ENCODE measurements around the gene RBMS1. TPM values are rescaled to one million over a fixed set of nuclear protein-coding genes. Genes with fewer than 3 reads are reported as not detected.
"Not testable (repeated sequence)": the region's sequence is repeated elsewhere in the genome, so short reads cannot be mapped to it uniquely, and the experiment has no call there.

RBMS1 gene
- total RNA-seq, 1 donor from 2014 or later = 76.3 TPM

- DNase-seq (ENCODE audit: low read depth, low spot score) = no peak
These were observed 60.0 kb downstream of the RBMS1 start for GRCh38 chr2:160433466-160434140.

- DNase-seq (ENCODE audit: low read depth, low spot score) = peak; percentile 73
These were observed 61.0 kb downstream of the RBMS1 start for GRCh38 chr2:160432633-160433032.

- no peak for DNase-seq (ENCODE audit: low read depth, low spot score)
These were observed 62.2 kb downstream of the RBMS1 start for GRCh38 chr2:160431441-160431840.

GRCh38 chr2:160430001-160430344 is 63.6 kb downstream of the RBMS1 start:
- DNase-seq (ENCODE audit: low read depth, low spot score) = no peak

GRCh38 chr2:160429248-160430000 is 64.2 kb downstream of the RBMS1 start:
- no peak for DNase-seq (ENCODE audit: low read depth, low spot score)

GRCh38 chr2:160428405-160428763 is 65.2 kb downstream of the RBMS1 start:
- no peak for DNase-seq (ENCODE audit: low read depth, low spot score)

- DNase-seq (ENCODE audit: low read depth, low spot score) = no peak
These were observed 65.8 kb downstream of the RBMS1 start for GRCh38 chr2:160427629-160428404.

GRCh38 chr2:160426604-160427003 is 67.0 kb downstream of the RBMS1 start:
- DNase-seq (ENCODE audit: low read depth, low spot score) = no peak

GRCh38 chr2:160425434-160426151 is 68.0 kb downstream of the RBMS1 start:
- DNase-seq (ENCODE audit: low read depth, low spot score) = no peak

GRCh38 chr2:160423126-160423525 is 70.5 kb downstream of the RBMS1 start:
- no peak for DNase-seq (ENCODE audit: low read depth, low spot score)

GRCh38 chr2:160421646-160422501 is 71.7 kb downstream of the RBMS1 start:
- DNase-seq (ENCODE audit: low read depth, low spot score) = not testable (repeated sequence)

GRCh38 chr2:160420711-160421110 is 72.9 kb downstream of the RBMS1 start:
- no peak for DNase-seq (ENCODE audit: low read depth, low spot score)

GRCh38 chr2:160419776-160420505 is 73.7 kb downstream of the RBMS1 start:
- no peak for DNase-seq (ENCODE audit: low read depth, low spot score)

- DNase-seq (ENCODE audit: low read depth, low spot score) = no peak
These were observed 74.8 kb downstream of the RBMS1 start for GRCh38 chr2:160418853-160419252.

GRCh38 chr2:160418398-160418765 is 75.2 kb downstream of the RBMS1 start:
- no peak for DNase-seq (ENCODE audit: low read depth, low spot score)

GRCh38 chr2:160417745-160418397 is 75.7 kb downstream of the RBMS1 start:
- peak; percentile 78 for DNase-seq (ENCODE audit: low read depth, low spot score)

- DNase-seq (ENCODE audit: low read depth, low spot score) = no peak
These were observed 77.6 kb downstream of the RBMS1 start for GRCh38 chr2:160415991-160416390.

- no peak for DNase-seq (ENCODE audit: low read depth, low spot score)
These were observed 81.7 kb downstream of the RBMS1 start for GRCh38 chr2:160411955-160412354.

GRCh38 chr2:160411167-160411566 is 82.4 kb downstream of the RBMS1 start:
- no peak for DNase-seq (ENCODE audit: low read depth, low spot score)

- no peak for DNase-seq (ENCODE audit: low read depth, low spot score)
These were observed 84.1 kb downstream of the RBMS1 start for GRCh38 chr2:160409480-160409879.

All from pulmonary artery endothelial cell (primary cell).